Neutrophil (primary cell): Measurements from ENCODE around the gene BNC2.

ENCODE experiments used
- H3K27ac ChIP-seq: fragments of 200-600 bp; sonication (generic); 2 replicates; pipeline ENCODE4 v1.5.1; 2016; ENCODE audit warnings: mild to moderate bottlenecking, moderate library complexity
- H3K27me3 ChIP-seq: fragments of 200-600 bp; sonication (generic); 2 replicates; pipeline ENCODE4 v1.6.0; 2016; ENCODE audit warnings: mild to moderate bottlenecking
- H3K36me3 ChIP-seq: fragments of 200-600 bp; sonication (generic); 2 replicates; pipeline ENCODE4 v1.5.1; 2017
- H3K4me1 ChIP-seq, 2 experiments: fragments of 200-600 bp in 1 of 2; sonication (generic) in 1 of 2; 1 replicate in 1 of 2; 2 replicates in 1 of 2; pipeline versions ENCODE4 v1.5.1 to v1.6.1; 2013 to 2016; ENCODE audit warnings: low read depth in 1 of 2, low read length in 1 of 2, mild to moderate bottlenecking in 1 of 2, moderate library complexity in 1 of 2; ENCODE audit not compliant: control insufficient read depth in 1 of 2, insufficient read depth in 1 of 2
- H3K4me3 ChIP-seq, 2 experiments: fragments of 200-600 bp in 1 of 2; sonication (generic) in 1 of 2; 1 replicate in 1 of 2; 2 replicates in 1 of 2; pipeline ENCODE4 v1.5.1; 2013 to 2016; ENCODE audit warnings: low read depth in 1 of 2, low read length in 1 of 2, mild to moderate bottlenecking in 1 of 2, moderate library complexity in 1 of 2
- H3K9me3 ChIP-seq: fragments of 200-600 bp; sonication (generic); 2 replicates; pipeline ENCODE4 v1.5.1; 2016
- TF ChIP-seq, protein P1 (sequence below): fragments of 200-600 bp; sonication (generic); IDR thresholded peaks from 2 replicates; pipeline ENCODE4 v1.5.1; 2016; ENCODE audit warnings: antibody characterized with exemption

Gene BNC2

GRCh38 chr9:16689351-16689938 is 181.0 kb downstream of the BNC2 start:
- H3K27ac ChIP-seq, result no peak overlapping the region
- H3K4me1 ChIP-seq, result no peaks in the 10 kb centered on the region
- H3K36me3 ChIP-seq, result no peaks in the 10 kb centered on the region
- TF ChIP-seq, protein P1, sequence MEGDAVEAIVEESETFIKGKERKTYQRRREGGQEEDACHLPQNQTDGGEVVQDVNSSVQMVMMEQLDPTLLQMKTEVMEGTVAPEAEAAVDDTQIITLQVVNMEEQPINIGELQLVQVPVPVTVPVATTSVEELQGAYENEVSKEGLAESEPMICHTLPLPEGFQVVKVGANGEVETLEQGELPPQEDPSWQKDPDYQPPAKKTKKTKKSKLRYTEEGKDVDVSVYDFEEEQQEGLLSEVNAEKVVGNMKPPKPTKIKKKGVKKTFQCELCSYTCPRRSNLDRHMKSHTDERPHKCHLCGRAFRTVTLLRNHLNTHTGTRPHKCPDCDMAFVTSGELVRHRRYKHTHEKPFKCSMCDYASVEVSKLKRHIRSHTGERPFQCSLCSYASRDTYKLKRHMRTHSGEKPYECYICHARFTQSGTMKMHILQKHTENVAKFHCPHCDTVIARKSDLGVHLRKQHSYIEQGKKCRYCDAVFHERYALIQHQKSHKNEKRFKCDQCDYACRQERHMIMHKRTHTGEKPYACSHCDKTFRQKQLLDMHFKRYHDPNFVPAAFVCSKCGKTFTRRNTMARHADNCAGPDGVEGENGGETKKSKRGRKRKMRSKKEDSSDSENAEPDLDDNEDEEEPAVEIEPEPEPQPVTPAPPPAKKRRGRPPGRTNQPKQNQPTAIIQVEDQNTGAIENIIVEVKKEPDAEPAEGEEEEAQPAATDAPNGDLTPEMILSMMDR, result no peak
- H3K9me3 ChIP-seq, result no peaks in the 10 kb centered on the region
- H3K27me3 ChIP-seq, result no peaks in the 10 kb centered on the region
- no peak overlapping the region for H3K4me3 ChIP-seq

DNA sequence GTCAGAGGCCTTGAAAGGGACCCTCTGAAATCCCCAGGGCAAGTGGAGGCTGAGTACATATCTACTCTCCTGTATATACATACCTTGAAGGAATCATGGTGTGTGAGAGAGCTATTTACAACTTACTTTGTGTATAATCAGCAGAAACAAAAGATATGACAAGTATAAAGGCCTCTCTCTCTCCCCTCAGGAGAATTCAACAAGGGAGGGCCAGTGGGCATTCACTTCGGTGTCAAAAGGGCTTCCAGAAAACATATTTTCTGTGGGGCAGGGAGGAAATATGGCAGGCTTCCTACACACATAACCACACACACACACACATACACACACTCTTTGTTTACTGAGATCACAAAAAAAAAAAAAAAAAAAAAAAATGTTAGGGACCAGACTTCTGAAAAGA is 181.7 kb downstream of the BNC2 start:
- Histone ChIP-seq H3K36me3 (no peaks in the 10 kb centered on the region), H3K27ac (no peak overlapping the region)

DNA sequence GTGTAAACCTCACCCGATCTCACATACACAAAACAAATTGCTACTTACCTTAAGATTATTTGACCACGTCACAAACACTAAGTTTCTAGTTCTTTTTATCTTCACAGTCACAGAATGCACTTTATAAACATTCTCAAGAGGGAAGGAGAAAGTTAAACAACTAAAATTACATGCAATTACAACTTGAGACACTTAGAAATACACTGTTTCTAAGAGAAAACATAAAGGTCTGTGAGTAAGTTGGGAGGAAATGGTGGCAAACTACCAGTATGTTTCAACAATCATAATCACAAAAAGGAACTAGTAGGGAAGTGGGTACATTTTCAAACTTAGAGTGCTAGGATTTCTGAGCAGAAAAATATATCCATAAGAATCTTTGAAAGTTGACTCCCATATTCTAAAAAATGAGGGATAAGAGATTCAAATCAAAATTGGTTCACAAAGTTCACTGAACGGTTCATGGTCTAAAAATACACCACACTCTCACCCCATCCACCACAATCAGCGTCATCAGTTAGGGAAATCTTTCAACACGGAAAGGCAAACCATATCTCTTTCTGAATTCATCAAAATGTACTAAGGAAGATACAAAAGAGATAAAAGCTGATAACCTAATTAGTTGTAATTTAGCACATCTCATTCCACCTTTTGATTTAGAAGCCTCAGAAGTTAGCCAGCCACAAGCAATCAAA is 182.6 kb downstream of the BNC2 start:
- Histone ChIP-seq H3K4me3 (no peak overlapping the region), H3K9me3 (no peaks in the 10 kb centered on the region), H3K4me1 (no peaks in the 10 kb centered on the region), H3K27me3 (no peaks in the 10 kb centered on the region), H3K27ac (no peak overlapping the region), H3K36me3 (no peaks in the 10 kb centered on the region)
- TF ChIP-seq, protein P1, result no peak

More for the DNA sequence above, 181.7 kb downstream of the BNC2 start:
- Histone ChIP-seq H3K4me3 (no peak overlapping the region), H3K4me1 (no peaks in the 10 kb centered on the region), H3K27me3 (no peaks in the 10 kb centered on the region), H3K9me3 (no peaks in the 10 kb centered on the region)
- TF ChIP-seq, protein P1, result no peak

- no peaks in the 10 kb centered on the region for H3K27me3 ChIP-seq
- H3K4me1 ChIP-seq, result no peaks in the 10 kb centered on the region
- H3K36me3 ChIP-seq, result no peaks in the 10 kb centered on the region
- H3K9me3 ChIP-seq, result no peaks in the 10 kb centered on the region
- TF ChIP-seq, protein P1, result no peak
- no peak overlapping the region for H3K4me3 ChIP-seq
- H3K27ac ChIP-seq, result no peak overlapping the region
These were observed 187.1 kb downstream of the BNC2 start for GRCh38 chr9:16683326-16683725.

DNA sequence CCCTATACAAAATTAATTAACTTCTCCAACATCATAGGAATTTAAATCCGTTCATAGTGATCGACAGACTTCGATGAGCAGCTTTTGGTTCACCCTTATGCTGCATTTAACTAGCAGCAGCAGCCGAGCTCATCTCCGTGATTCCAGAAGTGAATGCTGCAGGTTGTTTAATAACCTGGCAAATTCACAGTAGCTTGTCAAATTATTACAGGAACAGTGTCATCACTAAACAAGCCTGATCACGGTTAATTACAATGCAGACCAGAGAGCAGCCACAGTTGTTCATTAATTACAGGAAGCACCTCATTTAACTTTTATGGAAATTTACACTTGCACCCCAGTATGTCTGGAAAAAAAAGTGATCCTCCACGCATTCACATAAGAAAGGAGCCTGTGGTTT is 188.2 kb downstream of the BNC2 start:
- H3K4me1 ChIP-seq, result no peaks in the 10 kb centered on the region
- H3K36me3 ChIP-seq, result no peaks in the 10 kb centered on the region
- H3K27me3 ChIP-seq, result no peaks in the 10 kb centered on the region
- TF ChIP-seq, protein P1, result no peak
- no peak overlapping the region for H3K4me3 ChIP-seq
- H3K9me3 ChIP-seq, result no peaks in the 10 kb centered on the region
- no peak overlapping the region for H3K27ac ChIP-seq
